Liver (tissue), 9 donors: ENCODE results near the gene TMTC2. TPM values are rescaled to one million over a fixed set of nuclear protein-coding genes. Genes with fewer than 3 reads are reported as not detected.

Source experiments
- DNase-seq: peaks from one replicate; pipeline ENCODE4 v3.0.0-alpha.2; 2017; ENCODE audit warnings: low spot score
- H3K27ac ChIP-seq, 2 donors: one replicate each; pipeline ENCODE4 v1.7.0; 2013; ENCODE audit warnings: inconsistent platforms in 2 of 2, low read length in 2 of 2, control low read depth in 1 of 2, low read depth in 1 of 2, mild to moderate bottlenecking in 1 of 2
- H3K27me3 ChIP-seq, 4 donors: one replicate each; pipeline versions ENCODE4 v1.6.1 to v1.7.0; 2013; ENCODE audit warnings: low read length in 3 of 4, inconsistent platforms in 1 of 4, mild to moderate bottlenecking in 1 of 4, moderate library complexity in 1 of 4; ENCODE audit not compliant: control insufficient read depth in 4 of 4, insufficient read depth in 4 of 4
- H3K36me3 ChIP-seq, 4 donors: one replicate each; pipeline versions ENCODE4 v1.6.1 to v1.7.0; 2013; ENCODE audit warnings: low read length in 3 of 4, mild to moderate bottlenecking in 3 of 4, low read depth in 1 of 4, moderate library complexity in 1 of 4; ENCODE audit not compliant: control insufficient read depth in 4 of 4, insufficient read depth in 3 of 4
- H3K4me1 ChIP-seq, 4 donors: one replicate each; pipeline versions ENCODE4 v1.6.1 to v1.7.0; 2013; ENCODE audit warnings: low read length in 3 of 4, mild to moderate bottlenecking in 3 of 4, moderate library complexity in 1 of 4; ENCODE audit not compliant: control insufficient read depth in 4 of 4, insufficient read depth in 4 of 4
- H3K4me3 ChIP-seq, 3 donors: one replicate each; pipeline versions ENCODE4 v1.6.1 to v1.7.0; 2013; ENCODE audit warnings: low read length in 3 of 3, control low read depth in 1 of 3, low read depth in 1 of 3, mild to moderate bottlenecking in 1 of 3
- H3K9ac ChIP-seq, 2 donors: one replicate each; pipeline ENCODE4 v1.7.0; 2013; ENCODE audit warnings: low read length in 2 of 2, mild to moderate bottlenecking in 2 of 2, moderate library complexity in 2 of 2, control low read depth in 1 of 2, low read depth in 1 of 2
- H3K9me3 ChIP-seq, 4 donors: one replicate each; pipeline versions ENCODE4 v1.6.1 to v1.7.0; 2013; ENCODE audit warnings: low read length in 3 of 4; ENCODE audit not compliant: control insufficient read depth in 4 of 4
- ATF3 ChIP-seq: IDR thresholded peaks from 2 replicates; pipeline ENCODE4 v1.6.1; 2016; ENCODE audit warnings: antibody characterized with exemption
- CTCF ChIP-seq: fragments of 150-350 bp; IDR thresholded peaks from 2 replicates; pipeline ENCODE4 v1.5.1; 2017; ENCODE audit warnings: improper control_type of control experiment, low read depth, low read length; ENCODE audit not compliant: missing input control
- EGR1 ChIP-seq, 2 donors: IDR thresholded peaks; 2 replicates each; pipeline ENCODE4 v1.6.1; 2016 to 2018; ENCODE audit warnings: antibody characterized with exemption in 2 of 2, low read depth in 2 of 2
- FOXA1 ChIP-seq: IDR thresholded peaks from 2 replicates; pipeline ENCODE4 v1.6.1; 2016; ENCODE audit warnings: antibody characterized with exemption
- GABPA ChIP-seq, 2 donors: IDR thresholded peaks in 1 of 2; conservative IDR thresholded peaks in 1 of 2; 2 replicates each; pipeline ENCODE4 v1.6.1; 2016; ENCODE audit warnings: antibody characterized with exemption in 2 of 2, mild to moderate bottlenecking in 1 of 2, moderate library complexity in 1 of 2
- HNF4A ChIP-seq, 2 donors: conservative IDR thresholded peaks; 2 replicates each; pipeline ENCODE4 v1.6.1; 2016; ENCODE audit warnings: antibody characterized with exemption in 2 of 2, mild to moderate bottlenecking in 2 of 2
- HNF4G ChIP-seq: IDR thresholded peaks from 2 replicates; pipeline ENCODE4 v1.6.1; 2016; ENCODE audit warnings: antibody characterized with exemption
- NR2F2 ChIP-seq: IDR thresholded peaks from 2 replicates; pipeline ENCODE4 v1.6.1; 2016; ENCODE audit warnings: antibody characterized with exemption
- RAD21 ChIP-seq, 2 donors: IDR thresholded peaks; 2 replicates each; pipeline ENCODE4 v1.6.1; 2016; ENCODE audit warnings: antibody characterized with exemption in 2 of 2, mild to moderate bottlenecking in 2 of 2
- REST ChIP-seq: IDR thresholded peaks from 2 replicates; pipeline ENCODE4 v1.6.1; 2016; ENCODE audit warnings: antibody characterized with exemption, mild to moderate bottlenecking
- TAF1 ChIP-seq: conservative IDR thresholded peaks from 2 replicates; pipeline ENCODE4 v1.6.1; 2016; ENCODE audit warnings: antibody characterized with exemption, mild to moderate bottlenecking
- ZBTB33 ChIP-seq: IDR thresholded peaks from 2 replicates; pipeline ENCODE4 v1.6.1; 2016; ENCODE audit warnings: antibody characterized with exemption
- WGBS: extraction: QIAGEN DNeasy Blood & Tissue Kit; methylation state at CpG from one replicate; pipeline ENCODE4 v1.1.7; 2013; 5-methylcytosine and 5-hydroxymethylcytosine counted together
- polyA plus RNA-seq, 2 donors: library from polyadenylated mRNA; stranded (reverse) in 1 of 2; unstranded in 1 of 2; fragments of 200-250 nt in 1 of 2; fragments of >200 nt in 1 of 2; fragmentation: Nextera tagmentation in 1 of 2; extraction: Ambion mirVana in 1 of 2; gene quantifications; one replicate each; pipeline versions ENCODE4 v1.2.1 to v1.2.3, GENCODE V29; 2013 to 2015
- total RNA-seq, 2 donors: library from RNA; depleted of rRNA; stranded (reverse); fragments of >200 nt; gene quantifications; one replicate each; pipeline ENCODE4 v1.2.3, GENCODE V29; 2014
- donor health status: healthy.
- donor health status: healthy.
- donor health status: healthy.
- donor health status: healthy.
- donor health status: healthy.

TMTC2 gene
- total and polyA plus RNA-seq, 4 donors = 0.36 to 3.0 (median 0.61) TPM

GRCh38 chr12:82705774-82706173 lies 19.1 kb downstream of the TMTC2 start (continued):
- TF ChIP-seq CTCF (no peak), ATF3 (no peak), GABPA (IDR thresholded peaks at IDR 0.05 in 1 of 2, conservative IDR thresholded peaks at IDR 0.05 in 1 of 2) (no peak), RAD21 (IDR thresholded peaks at IDR 0.05) (no peak), FOXA1 (no peak)

GRCh38 chr12:82708061-82708879 lies 21.6 kb downstream of the TMTC2 start:
- DNase-seq = no peak
- Histone ChIP-seq H3K27ac (no peak overlapping the region), H3K27me3 (no peaks in the 10 kb centered on the region), H3K4me3 (no peak overlapping the region), H3K9me3 (no peaks in the 10 kb centered on the region), H3K9ac (no peak overlapping the region), H3K4me1 (no peaks in the 10 kb centered on the region), H3K36me3 (no peaks in the 10 kb centered on the region)
- WGBS = 75% methylated on average over 10 of the region's 10 CpGs
- TF ChIP-seq HNF4A (conservative IDR thresholded peaks at IDR 0.05) = no peak
- TF ChIP-seq GABPA (IDR thresholded peaks at IDR 0.05 in 1 of 2, conservative IDR thresholded peaks at IDR 0.05 in 1 of 2) = no peak
- no peak for TF ChIP-seq NR2F2
- TF ChIP-seq REST = no peak
- TF ChIP-seq HNF4G = no peak

- no peaks in the 10 kb centered on the region for H3K27me3 ChIP-seq
- no peak for DNase-seq
- H3K9ac ChIP-seq = no peak overlapping the region
- TF ChIP-seq NR2F2 (no peak), FOXA1 (no peak), TAF1 (no peak), EGR1 (IDR thresholded peaks at IDR 0.05; ENCODE audit: low read depth in 2 of 2) (no peak), GABPA (IDR thresholded peaks at IDR 0.05 in 1 of 2, conservative IDR thresholded peaks at IDR 0.05 in 1 of 2) (no peak), ZBTB33 (no peak)
- WGBS = 92% methylated on average over 2 of the region's 2 CpGs
- no peaks in the 10 kb centered on the region for H3K4me1 ChIP-seq
- no peaks in the 10 kb centered on the region for H3K36me3 ChIP-seq
- H3K9me3 ChIP-seq = no peaks in the 10 kb centered on the region
- H3K4me3 ChIP-seq = no peak overlapping the region
- H3K27ac ChIP-seq = no peak overlapping the region
Observed at GRCh38 chr12:82709794-82710355, 23.2 kb downstream of the TMTC2 start.
